ENCODE data around the gene AGRN.
"Not testable (repeated sequence)": the region's sequence is repeated elsewhere in the genome, so short reads cannot be mapped to it uniquely, and the experiment has no call there.

AGRN gene

DNA sequence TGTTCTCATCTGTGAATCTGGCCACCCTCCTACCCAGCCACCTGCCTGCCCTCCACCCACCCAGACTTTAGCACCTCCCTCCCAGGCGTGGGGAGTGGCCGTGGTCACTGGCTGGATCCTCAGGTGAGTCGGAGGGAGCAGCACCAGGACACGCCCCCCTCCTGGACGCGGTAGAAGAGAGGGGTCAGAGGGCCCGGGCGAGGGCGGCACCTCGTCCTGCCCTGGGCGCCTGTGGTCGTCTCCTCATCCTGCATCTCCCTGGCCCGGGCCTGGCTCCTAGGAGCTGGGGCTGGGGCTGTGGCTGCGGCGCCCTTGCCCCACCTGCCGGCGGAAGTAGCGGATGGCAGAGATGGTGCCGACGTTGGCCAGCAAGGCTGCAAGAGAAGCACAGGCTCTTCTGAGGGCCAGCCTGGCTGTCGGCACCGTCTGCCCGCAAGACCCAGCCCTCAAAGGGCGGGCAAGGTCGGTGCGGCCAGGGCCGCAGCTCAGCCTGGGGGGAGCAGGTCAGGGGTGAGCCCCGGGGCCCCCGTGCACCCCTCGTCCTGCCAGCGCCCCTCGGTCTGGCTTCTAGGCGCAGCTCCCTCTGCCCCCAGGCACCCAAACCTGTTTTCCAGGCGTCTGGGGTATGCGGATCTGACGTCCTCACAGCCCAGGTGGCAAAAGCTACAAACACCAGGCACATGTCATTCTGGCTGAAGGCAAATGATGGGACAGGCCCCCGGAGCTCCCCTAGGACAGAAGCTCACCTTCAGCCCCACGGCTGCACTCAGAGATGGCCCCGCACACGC, 43.8 kb upstream of the AGRN start:
- H3K79me2 ChIP-seq (ENCODE audit: low read length) = no peaks in the 10 kb centered on the region
- no peak for TF ChIP-seq EZH2 (optimal IDR thresholded peaks at IDR 0.05; ENCODE audit: low read depth, low read length)
- TF ChIP-seq, protein P1, sequence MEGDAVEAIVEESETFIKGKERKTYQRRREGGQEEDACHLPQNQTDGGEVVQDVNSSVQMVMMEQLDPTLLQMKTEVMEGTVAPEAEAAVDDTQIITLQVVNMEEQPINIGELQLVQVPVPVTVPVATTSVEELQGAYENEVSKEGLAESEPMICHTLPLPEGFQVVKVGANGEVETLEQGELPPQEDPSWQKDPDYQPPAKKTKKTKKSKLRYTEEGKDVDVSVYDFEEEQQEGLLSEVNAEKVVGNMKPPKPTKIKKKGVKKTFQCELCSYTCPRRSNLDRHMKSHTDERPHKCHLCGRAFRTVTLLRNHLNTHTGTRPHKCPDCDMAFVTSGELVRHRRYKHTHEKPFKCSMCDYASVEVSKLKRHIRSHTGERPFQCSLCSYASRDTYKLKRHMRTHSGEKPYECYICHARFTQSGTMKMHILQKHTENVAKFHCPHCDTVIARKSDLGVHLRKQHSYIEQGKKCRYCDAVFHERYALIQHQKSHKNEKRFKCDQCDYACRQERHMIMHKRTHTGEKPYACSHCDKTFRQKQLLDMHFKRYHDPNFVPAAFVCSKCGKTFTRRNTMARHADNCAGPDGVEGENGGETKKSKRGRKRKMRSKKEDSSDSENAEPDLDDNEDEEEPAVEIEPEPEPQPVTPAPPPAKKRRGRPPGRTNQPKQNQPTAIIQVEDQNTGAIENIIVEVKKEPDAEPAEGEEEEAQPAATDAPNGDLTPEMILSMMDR (IDR thresholded peaks at IDR 0.05; ENCODE audit: low read length) = peak; percentile 63
- peak overlapping the region; percentile 22; the same call in 1 of the 2 replicates for H3K4me3 ChIP-seq (ENCODE audit: low read length)
- H3K27me3 ChIP-seq (replicated peaks; ENCODE audit: insufficient read depth, low read length) = peaks cover 45% of the 10 kb centered on the region
- no peak overlapping the region for H3K27ac ChIP-seq (ENCODE audit: low read length)
- no peaks in the 10 kb centered on the region for H3K9me2 ChIP-seq (replicated peaks; ENCODE audit: insufficient read depth, low read length)
- H3K4me2 ChIP-seq (ENCODE audit: low read depth, low read length) = peak overlapping the region; percentile 87; the same call in 1 of the 2 replicates
- H3K9ac ChIP-seq (ENCODE audit: low read length) = no peak overlapping the region
- no peaks in the 10 kb centered on the region for H3K36me3 ChIP-seq (replicated peaks; ENCODE audit: insufficient read depth, low read length)
- H2AFZ ChIP-seq (ENCODE audit: low read length) = no peak overlapping the region
- H3F3A ChIP-seq (ENCODE audit: insufficient read depth, low read length) = no peaks in the 10 kb centered on the region
- H4K20me1 ChIP-seq (ENCODE audit: insufficient read depth, low read length) = no peaks in the 10 kb centered on the region
- peak; percentile 43 for DNase-seq
- no peaks in the 10 kb centered on the region for H3K4me1 ChIP-seq (ENCODE audit: low read length)
- H3K9me3 ChIP-seq (replicated peaks; ENCODE audit: insufficient read depth, low read length) = no peaks in the 10 kb centered on the region

DNA sequence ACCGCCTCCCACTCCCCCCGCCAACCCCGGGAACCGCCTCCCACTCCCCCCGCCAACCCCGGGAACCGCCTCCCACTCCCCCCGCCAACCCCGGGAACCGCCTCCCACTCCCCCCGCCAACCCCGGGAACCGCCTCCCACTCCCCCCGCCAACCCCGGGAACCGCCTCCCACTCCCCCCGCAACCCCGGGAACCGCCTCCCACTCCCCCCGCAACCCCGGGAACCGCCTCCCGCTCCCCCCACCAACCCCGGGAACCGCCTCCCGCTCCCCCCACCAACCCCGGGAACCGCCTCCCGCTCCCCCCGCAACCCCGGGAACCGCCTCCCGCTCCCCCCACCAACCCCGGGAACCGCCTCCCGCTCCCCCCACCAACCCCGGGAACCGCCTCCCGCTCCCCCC, 43.1 kb upstream of the AGRN start:
- H3K9me3 ChIP-seq (replicated peaks; ENCODE audit: insufficient read depth, low read length); H3K27ac ChIP-seq (ENCODE audit: low read length); H3K4me2 ChIP-seq (ENCODE audit: low read depth, low read length); H2AFZ ChIP-seq (ENCODE audit: low read length); H3F3A ChIP-seq (ENCODE audit: insufficient read depth, low read length); H3K9ac ChIP-seq (ENCODE audit: low read length); H3K4me1 ChIP-seq (ENCODE audit: low read length); H3K9me2 ChIP-seq (replicated peaks; ENCODE audit: insufficient read depth, low read length); H3K36me3 ChIP-seq (replicated peaks; ENCODE audit: insufficient read depth, low read length); H3K79me2 ChIP-seq (ENCODE audit: low read length); H4K20me1 ChIP-seq (ENCODE audit: insufficient read depth, low read length); H3K4me3 ChIP-seq (ENCODE audit: low read length); DNase-seq: not testable (repeated sequence)
- peaks cover 52% of the 10 kb centered on the region for H3K27me3 ChIP-seq (replicated peaks; ENCODE audit: insufficient read depth, low read length)

DNA sequence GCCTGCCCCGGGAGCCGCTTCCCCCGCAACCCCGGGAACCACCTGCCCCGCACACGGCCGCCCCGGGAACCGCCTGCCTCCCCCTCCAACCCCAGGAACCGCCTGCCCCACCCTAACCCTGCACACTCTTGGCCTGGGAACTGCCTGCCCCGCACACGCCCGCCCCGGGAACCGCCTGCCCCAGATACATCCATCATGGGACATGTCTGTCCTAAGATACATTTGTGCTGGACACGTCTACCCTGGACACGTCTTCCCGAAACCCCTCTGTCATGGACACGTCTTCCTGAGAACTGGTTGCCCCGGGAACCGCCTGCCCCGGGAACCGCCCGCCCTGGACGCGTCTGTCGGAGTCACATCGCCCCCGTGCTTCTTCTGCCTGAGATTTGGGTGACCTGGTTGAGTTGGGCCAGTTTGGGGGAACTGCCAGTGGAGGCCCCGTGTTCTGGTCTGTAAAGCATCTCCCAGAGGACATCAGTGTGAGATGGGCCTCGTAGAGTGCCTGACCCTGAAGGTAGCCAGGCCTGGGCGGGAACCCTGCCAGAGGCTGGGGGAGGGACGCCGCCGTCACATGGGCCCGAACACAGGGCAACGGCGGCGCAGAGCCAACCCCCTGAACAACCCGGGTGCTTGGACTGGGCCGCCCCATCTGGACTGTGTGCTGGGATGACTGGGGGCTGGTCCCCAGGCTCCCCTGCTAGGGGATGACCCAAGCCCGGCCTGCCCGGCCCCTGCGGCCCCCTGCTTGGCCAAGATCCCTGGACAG, 41.7 kb upstream of the AGRN start:
- no peaks in the 10 kb centered on the region for H4K20me1 ChIP-seq (ENCODE audit: insufficient read depth, low read length)
- H3K4me2 ChIP-seq (ENCODE audit: low read depth, low read length) = no peak overlapping the region
- H3K9me3 ChIP-seq (replicated peaks; ENCODE audit: insufficient read depth, low read length) = no peaks in the 10 kb centered on the region
- H3K36me3 ChIP-seq (replicated peaks; ENCODE audit: insufficient read depth, low read length) = no peaks in the 10 kb centered on the region
- no peak for TF ChIP-seq EZH2 (optimal IDR thresholded peaks at IDR 0.05; ENCODE audit: low read depth, low read length)
- TF ChIP-seq, protein P1 (IDR thresholded peaks at IDR 0.05; ENCODE audit: low read length) = no peak
- no peak for TF ChIP-seq EZH2phosphoT487 (IDR thresholded peaks at IDR 0.05; ENCODE audit: low read length)
- H3K4me1 ChIP-seq (ENCODE audit: low read length) = peaks cover 6% of the 10 kb centered on the region; the same call in 1 of the 2 replicates
- no peak overlapping the region for H3K9ac ChIP-seq (ENCODE audit: low read length)
- peaks cover 66% of the 10 kb centered on the region for H3K27me3 ChIP-seq (replicated peaks; ENCODE audit: insufficient read depth, low read length)
- no peaks in the 10 kb centered on the region for H3K79me2 ChIP-seq (ENCODE audit: low read length)
- no peak for DNase-seq
- no peak overlapping the region for H3K4me3 ChIP-seq (ENCODE audit: low read length)
- no peak overlapping the region for H3K27ac ChIP-seq (ENCODE audit: low read length)
- no peaks in the 10 kb centered on the region for H3K9me2 ChIP-seq (replicated peaks; ENCODE audit: insufficient read depth, low read length)
- H3F3A ChIP-seq (ENCODE audit: insufficient read depth, low read length) = no peaks in the 10 kb centered on the region
- no peak overlapping the region for H2AFZ ChIP-seq (ENCODE audit: low read length)

Data from MM.1S (cell line).